ENCODE measurements around the gene KRT23.

Gene KRT23

DNA sequence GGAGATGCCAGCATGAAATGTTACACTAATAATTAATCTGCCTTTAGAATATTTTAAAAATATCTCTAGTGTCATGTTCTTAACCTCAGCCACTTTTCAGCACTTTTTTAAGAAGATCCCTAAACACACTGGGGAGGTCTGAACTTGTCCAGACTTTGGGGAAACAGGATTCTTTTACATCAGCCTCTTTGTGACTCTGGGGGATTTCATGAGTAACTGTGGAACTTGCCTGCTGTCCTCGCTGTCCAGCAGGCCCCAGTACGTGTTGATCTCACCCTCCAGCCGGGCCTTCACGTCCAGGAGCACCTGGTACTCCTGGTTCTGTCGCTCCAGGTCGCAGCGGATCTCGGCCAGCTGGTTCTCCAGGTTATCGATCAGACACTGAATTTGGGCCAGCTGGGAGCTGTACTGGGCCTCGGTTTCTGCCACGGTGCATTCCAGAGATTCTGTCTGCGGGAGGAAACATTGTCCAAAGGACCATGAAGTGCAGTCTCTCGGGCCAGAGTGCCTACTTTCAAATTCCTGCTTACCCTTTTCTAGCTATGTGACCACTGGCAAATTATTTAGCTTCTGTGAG, 41.2 kb upstream of the KRT23 start:
- TF ChIP-seq, protein P1, sequence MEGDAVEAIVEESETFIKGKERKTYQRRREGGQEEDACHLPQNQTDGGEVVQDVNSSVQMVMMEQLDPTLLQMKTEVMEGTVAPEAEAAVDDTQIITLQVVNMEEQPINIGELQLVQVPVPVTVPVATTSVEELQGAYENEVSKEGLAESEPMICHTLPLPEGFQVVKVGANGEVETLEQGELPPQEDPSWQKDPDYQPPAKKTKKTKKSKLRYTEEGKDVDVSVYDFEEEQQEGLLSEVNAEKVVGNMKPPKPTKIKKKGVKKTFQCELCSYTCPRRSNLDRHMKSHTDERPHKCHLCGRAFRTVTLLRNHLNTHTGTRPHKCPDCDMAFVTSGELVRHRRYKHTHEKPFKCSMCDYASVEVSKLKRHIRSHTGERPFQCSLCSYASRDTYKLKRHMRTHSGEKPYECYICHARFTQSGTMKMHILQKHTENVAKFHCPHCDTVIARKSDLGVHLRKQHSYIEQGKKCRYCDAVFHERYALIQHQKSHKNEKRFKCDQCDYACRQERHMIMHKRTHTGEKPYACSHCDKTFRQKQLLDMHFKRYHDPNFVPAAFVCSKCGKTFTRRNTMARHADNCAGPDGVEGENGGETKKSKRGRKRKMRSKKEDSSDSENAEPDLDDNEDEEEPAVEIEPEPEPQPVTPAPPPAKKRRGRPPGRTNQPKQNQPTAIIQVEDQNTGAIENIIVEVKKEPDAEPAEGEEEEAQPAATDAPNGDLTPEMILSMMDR (conservative IDR thresholded peaks at IDR 0.05; ENCODE audit: low read depth) = no peak
- DNase-seq (ENCODE audit: low spot score) = no peak
- ChIA-PET CTCF (interaction anchor here (0.7 kb wide), 1 partner anchor 351 kb away, joined by 3 read pairs; no protein-coding TSS in a partner anchor), POLR2A (ENCODE audit: low non-redundant PET) (no interaction called here)
- no peak overlapping the region for H3K27ac ChIP-seq

DNA sequence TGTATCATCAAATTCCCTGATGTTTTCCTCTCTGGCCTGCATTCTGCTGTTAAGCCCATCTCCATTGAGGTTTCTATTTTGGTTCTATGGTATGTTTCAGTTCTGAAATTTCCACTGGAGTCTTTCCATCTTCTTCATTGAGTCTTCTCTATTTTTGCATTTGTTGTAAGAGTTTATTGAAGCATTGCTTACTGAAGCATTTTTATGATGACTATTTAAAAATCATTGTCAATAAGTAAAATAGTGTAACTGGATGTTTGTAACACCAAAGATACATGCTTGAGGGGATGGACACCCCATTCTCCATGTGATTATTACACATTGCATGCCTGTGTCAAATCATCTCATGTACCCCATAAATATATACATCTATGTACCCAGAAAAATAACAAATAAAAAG, 38.1 kb upstream of the KRT23 start:
- TF ChIP-seq, protein P1 (conservative IDR thresholded peaks at IDR 0.05; ENCODE audit: low read depth) = no peak
- no peak for DNase-seq (ENCODE audit: low spot score)
- ChIA-PET CTCF (no interaction called here), POLR2A (ENCODE audit: low non-redundant PET) (no interaction called here)
- no peak overlapping the region for H3K27ac ChIP-seq

DNA sequence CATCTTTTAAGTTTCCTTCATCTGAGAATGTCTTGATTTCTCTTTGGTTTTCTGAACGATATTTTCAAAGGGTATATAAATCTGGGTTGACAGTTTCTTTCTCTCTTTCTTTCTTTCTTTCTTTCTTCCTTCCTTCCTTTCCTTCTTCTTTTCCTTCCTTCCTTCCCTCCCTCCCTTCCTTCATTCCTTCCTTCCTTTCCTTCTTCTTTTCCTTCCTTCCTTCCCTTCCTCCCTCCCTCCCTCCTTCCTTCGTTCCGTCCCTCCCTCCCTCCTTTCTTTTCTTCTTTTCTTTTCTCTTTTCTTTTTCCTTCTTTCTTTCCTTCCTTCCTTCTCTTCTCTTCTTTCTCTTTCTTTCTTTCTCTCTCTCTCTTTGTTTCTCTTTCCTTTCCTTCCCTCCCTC, 36.9 kb upstream of the KRT23 start:
- DNase-seq (ENCODE audit: low spot score) = no peak
- TF ChIP-seq, protein P1 (conservative IDR thresholded peaks at IDR 0.05; ENCODE audit: low read depth) = no peak
- no peak overlapping the region for H3K27ac ChIP-seq
- CTCF ChIA-PET = interaction anchor here (0.7 kb wide), 1 partner anchor 426 kb away, joined by 5 read pairs; no protein-coding TSS in a partner anchor
- POLR2A ChIA-PET (ENCODE audit: low non-redundant PET) = no interaction called here

DNA sequence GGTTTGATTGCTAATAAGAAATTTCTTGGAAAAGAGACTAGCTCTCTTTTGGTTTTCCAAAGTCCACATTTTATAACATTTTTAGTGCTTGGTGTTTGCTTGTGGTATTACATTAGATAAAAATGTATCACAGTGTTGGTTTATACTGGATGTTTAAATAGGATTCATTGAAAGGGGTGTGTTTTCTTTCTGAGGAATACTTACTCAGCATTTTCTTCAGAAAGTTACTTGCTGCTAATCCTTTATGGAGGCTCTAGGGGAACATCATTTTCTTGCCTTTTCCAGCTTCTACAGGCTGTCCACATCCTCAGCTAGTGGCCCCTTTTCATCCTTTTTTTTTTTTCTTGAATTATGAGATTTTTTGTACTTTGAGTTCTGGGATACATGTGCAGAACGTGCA, 30.1 kb upstream of the KRT23 start:
- ChIA-PET CTCF (no interaction called here), POLR2A (ENCODE audit: low non-redundant PET) (no interaction called here)
- TF ChIP-seq, protein P1 (conservative IDR thresholded peaks at IDR 0.05; ENCODE audit: low read depth) = no peak
- DNase-seq (ENCODE audit: low spot score) = no peak
- H3K27ac ChIP-seq = no peak overlapping the region

DNA sequence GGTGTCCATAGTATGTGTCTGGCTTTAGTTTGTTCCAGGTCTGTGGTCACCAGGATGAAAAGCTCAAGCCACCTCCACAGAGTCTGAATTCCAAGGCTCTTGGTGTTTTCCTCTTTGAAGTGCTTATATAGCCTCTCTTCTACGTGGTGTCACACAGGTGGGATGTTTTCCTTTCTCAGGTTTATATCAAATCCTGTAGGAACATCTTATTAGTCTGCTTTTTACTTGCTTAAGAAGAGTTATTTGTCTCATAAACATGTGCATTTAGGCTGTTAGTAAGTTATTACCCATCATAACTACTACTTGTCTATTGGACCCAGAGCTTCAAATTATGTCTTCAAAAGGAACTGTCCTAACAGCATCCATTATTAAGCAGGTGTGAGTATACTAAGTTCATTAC, 29.4 kb upstream of the KRT23 start, which contains the start of gene KRT39:
Gene KRT39, minus strand, starts transcription at position 101 of the 400 bp plus-strand sequence. Its CDS starts 92 bp downstream, at position 9.
- POLR2A ChIA-PET (ENCODE audit: low non-redundant PET) = no interaction called here
- CTCF ChIA-PET = interaction anchor here (0.6 kb wide), 1 partner anchor 14 kb away, joined by 3 read pairs; no protein-coding TSS in a partner anchor
- no peak for DNase-seq (ENCODE audit: low spot score)
- TF ChIP-seq, protein P1 (conservative IDR thresholded peaks at IDR 0.05; ENCODE audit: low read depth) = no peak
- no peak within 1 kb of the TSS for H3K27ac ChIP-seq

DNA sequence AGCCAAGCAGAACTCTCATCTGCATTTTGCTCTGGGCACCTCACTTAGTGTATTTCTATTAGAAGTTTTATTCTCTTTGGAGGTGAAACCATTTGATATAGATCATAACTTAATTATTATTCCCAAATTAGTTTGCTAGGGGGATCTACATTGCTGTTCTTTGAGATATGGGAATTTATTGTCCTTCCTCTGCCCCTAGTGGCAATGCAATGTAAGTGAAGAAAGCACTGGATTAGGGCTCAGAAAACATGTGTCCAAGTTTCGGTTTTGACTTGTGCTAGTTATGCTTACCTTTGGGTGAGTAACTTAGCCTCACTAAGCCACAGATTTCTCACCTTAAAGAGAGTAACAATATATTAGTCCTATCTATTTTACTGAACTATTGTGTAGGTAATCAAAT, 26.4 kb upstream of the KRT23 start:
- ChIA-PET CTCF (interaction anchor here (0.7 to 0.9 kb wide), 3 partner anchors 10 to 457 kb away, joined by 3 read pairs; no protein-coding TSS in a partner anchor), POLR2A (ENCODE audit: low non-redundant PET) (no interaction called here)
- DNase-seq (ENCODE audit: low spot score) = peak; percentile 41
- H3K27ac ChIP-seq = no peak overlapping the region
- TF ChIP-seq, protein P1 (conservative IDR thresholded peaks at IDR 0.05; ENCODE audit: low read depth) = peak; percentile 60
